GM12878 (cell line): Measurements from ENCODE around the gene LHX2. TPM values are rescaled to one million over a fixed set of nuclear protein-coding genes. Genes with fewer than 3 reads are reported as not detected.

Experiments
- ATAC-seq: fragments of 200-7000 bp; cut with Tn5 transposase; 3 replicates; pipeline ENCODE4 v1.9.1; 2020; ENCODE audit warnings: mild to moderate bottlenecking, moderate library complexity
- BruUV-seq: library from RNA; stranded (reverse); fragments of 400-500 nt; replicated peaks from 2 replicates; lab custom pipeline; 2021; lab: Mats Ljungman, UMichigan
- CTCF ChIA-PET: fragments of 300-600 bp; sonication (Branson Sonifier 250); formaldehyde crosslinking; extraction: SDS; loops from one replicate; lab custom pipeline; 2021; ENCODE audit warnings: inconsistent platforms; lab: Yijun Ruan, JAX
- POLR2A ChIA-PET: fragments of 350-600 bp; formaldehyde crosslinking; extraction: SDS; loops from one replicate; lab custom pipeline; 2021; ENCODE audit warnings: inconsistent platforms; lab: Charles Lee
- RAD21 ChIA-PET: fragments of 300-600 bp; sonication (Branson Sonifier 250); formaldehyde crosslinking; loops from one replicate; lab custom pipeline; 2023; ENCODE audit warnings: antibody characterized with exemption; ENCODE audit not compliant: unreplicated experiment; lab: Charles Lee
- SMC1A ChIA-PET: fragments of 300-600 bp; sonication (Branson Sonifier 250); formaldehyde crosslinking; loops from one replicate; lab custom pipeline; 2023; ENCODE audit not compliant: unreplicated experiment, uncharacterized antibody; lab: Charles Lee
- DNase-seq: peaks from one replicate; pipeline ENCODE4 v3.0.0-alpha.2; 2011; ENCODE audit warnings: low read depth, low spot score
- FAIRE-seq: peaks from 3 replicates; lab custom pipeline; 2011; peaks lifted over from hg19 to GRCh38; lab: Jason Lieb, UNC
- H2AFZ ChIP-seq: 2 replicates; pipeline ENCODE4 v1.6.0; 2011; ENCODE audit warnings: low read depth, low read length, control low read depth; ENCODE audit not compliant: control insufficient read depth
- H3K27ac ChIP-seq: 2 replicates; pipeline ENCODE4 v1.5.1; 2011; ENCODE audit warnings: control low read depth; ENCODE audit not compliant: control insufficient read depth, insufficient read depth
- H3K27me3 ChIP-seq, 2 experiments: replicated peaks in 1 of 2; 2 replicates each; pipeline versions ENCODE4 v1.6.0 to v1.6.1; 2011; ENCODE audit warnings: low read length in 1 of 2; ENCODE audit not compliant: control insufficient read depth in 2 of 2, insufficient read depth in 2 of 2
- H3K36me3 ChIP-seq, 2 experiments: 2 replicates each; pipeline ENCODE4 v1.5.1; 2011; ENCODE audit warnings: low read length in 1 of 2; ENCODE audit not compliant: control insufficient read depth in 2 of 2, insufficient read depth in 2 of 2
- H3K4me1 ChIP-seq: 2 replicates; pipeline ENCODE4 v1.6.1; 2011; ENCODE audit warnings: mild to moderate bottlenecking, low read length, moderate library complexity, mixed read lengths; ENCODE audit not compliant: control insufficient read depth, insufficient read depth
- H3K4me2 ChIP-seq: 2 replicates; pipeline ENCODE4 v1.6.0; 2011; ENCODE audit warnings: control low read depth; ENCODE audit not compliant: control insufficient read depth, insufficient read depth
- H3K4me3 ChIP-seq: fragments of 200-600 bp; sonication (generic); 2 replicates; pipeline ENCODE4 v1.5.1; 2016
- H3K79me2 ChIP-seq: 2 replicates; pipeline ENCODE4 v1.6.0; 2011; ENCODE audit warnings: low read length; ENCODE audit not compliant: control insufficient read depth, insufficient read depth
- H3K9ac ChIP-seq: 2 replicates; pipeline ENCODE4 v1.8.0; 2011; ENCODE audit warnings: low read length, control low read depth, mixed read lengths; ENCODE audit not compliant: control insufficient read depth, insufficient read depth
- H3K9me3 ChIP-seq: replicated peaks from 3 replicates; pipeline ENCODE4 v1.5.1; 2011; ENCODE audit warnings: mild to moderate bottlenecking, low read length; ENCODE audit not compliant: control insufficient read depth, insufficient read depth
- H4K20me1 ChIP-seq: 2 replicates; pipeline ENCODE4 v1.6.0; 2011; ENCODE audit not compliant: control insufficient read depth, insufficient read depth
- BHLHE40 ChIP-seq, 2 experiments: fragments of 450-650 bp in 1 of 2; IDR thresholded peaks; 2 replicates each; pipeline ENCODE4 v1.6.1; 2011 to 2017; ENCODE audit warnings: low read depth in 2 of 2, borderline replicate concordance in 1 of 2, improper control_type of control experiment in 1 of 2, low read length in 1 of 2, mild to moderate bottlenecking in 1 of 2
- CBX3 ChIP-seq: fragments of 200-600 bp; sonication (generic); IDR thresholded peaks from 2 replicates; pipeline ENCODE4 v1.6.1; 2016; ENCODE audit warnings: low read depth, borderline replicate concordance
- EP300 ChIP-seq, 2 experiments: fragments of 150-350 bp in 1 of 2; IDR thresholded peaks; 2 replicates each; pipeline ENCODE4 v1.6.1; 2011 to 2012; ENCODE audit warnings: low read depth in 2 of 2, low read length in 2 of 2, borderline replicate concordance in 1 of 2, improper control_type of control experiment in 1 of 2, inconsistent platforms in 1 of 2; ENCODE audit not compliant: control insufficient read depth in 1 of 2
- GABPA ChIP-seq: IDR thresholded peaks from 2 replicates; pipeline ENCODE4 v1.6.1; 2014; ENCODE audit warnings: antibody characterized with exemption, low read depth, mild to moderate bottlenecking, inconsistent platforms
- HDAC2 ChIP-seq: fragments of 200-600 bp; sonication (generic); IDR thresholded peaks from 2 replicates; pipeline ENCODE4 v1.6.1; 2017
- KDM1A ChIP-seq: fragments of 200-600 bp; sonication (generic); IDR thresholded peaks from 2 replicates; pipeline ENCODE4 v1.6.1; 2016; ENCODE audit warnings: borderline replicate concordance
- MXI1 ChIP-seq: fragments of 150-350 bp; IDR thresholded peaks from 2 replicates; pipeline ENCODE4 v1.6.1; 2011; ENCODE audit warnings: low read depth, mild to moderate bottlenecking, inconsistent platforms, low read length, improper control_type of control experiment
- NR2C1 ChIP-seq: fragments of 450-650 bp; IDR thresholded peaks from 2 replicates; pipeline ENCODE4 v1.6.1; 2017; ENCODE audit warnings: antibody characterized with exemption, mild to moderate bottlenecking, moderate library complexity
- NR2F1 ChIP-seq: fragments of 450-650 bp; conservative IDR thresholded peaks from 2 replicates; pipeline ENCODE4 v1.6.1; 2017; ENCODE audit warnings: mild to moderate bottlenecking
- SIX5 ChIP-seq: IDR thresholded peaks from 2 replicates; pipeline ENCODE4 v1.6.1; 2011; ENCODE audit warnings: mild to moderate bottlenecking, low read depth, low read length, moderate library complexity; ENCODE audit not compliant: severe bottlenecking
- SMAD5 ChIP-seq: IDR thresholded peaks from 2 replicates; pipeline ENCODE4 v1.6.1; 2016; ENCODE audit warnings: antibody characterized with exemption, low read depth
- SMC3 ChIP-seq: IDR thresholded peaks from 2 replicates; pipeline ENCODE4 v1.6.1; 2011; ENCODE audit warnings: low read length, improper control_type of control experiment, borderline replicate concordance
- SUZ12 ChIP-seq: fragments of 200-600 bp; sonication (generic); IDR thresholded peaks from one replicate; pipeline ENCODE4 v1.6.1; 2018; ENCODE audit warnings: antibody characterized with exemption, mild to moderate bottlenecking; ENCODE audit not compliant: unreplicated experiment
- TARDBP ChIP-seq: IDR thresholded peaks from 2 replicates; pipeline ENCODE4 v1.6.1; 2016; ENCODE audit warnings: borderline replicate concordance
- TCF12 ChIP-seq: IDR thresholded peaks from 2 replicates; pipeline ENCODE4 v1.6.1; 2011; ENCODE audit warnings: low read depth, mild to moderate bottlenecking, low read length
- TCF3 ChIP-seq: IDR thresholded peaks from 2 replicates; pipeline ENCODE4 v1.6.1; 2012; ENCODE audit warnings: low read depth, mild to moderate bottlenecking, low read length, borderline replicate concordance; ENCODE audit not compliant: insufficient read depth
- ZNF24 ChIP-seq: fragments of 450-650 bp; IDR thresholded peaks from 2 replicates; pipeline ENCODE4 v1.6.1; 2017; ENCODE audit warnings: antibody characterized with exemption, mild to moderate bottlenecking
- WGBS: methylation state at CpG from one replicate; pipeline ENCODE4 v1.1.6; 2016; ENCODE audit warnings: low lambda C conversion rate; ENCODE audit not compliant: insufficient replicate concordance, insufficient coverage; ENCODE audit errors: missing lambda C conversion rate; 5-methylcytosine and 5-hydroxymethylcytosine counted together
- in situ Hi-C: fragments of 300-500 bp; cut with MboI; formaldehyde crosslinking; loops from 9 replicates; pipeline ENCODE4 v1.14.3; 2018; ENCODE audit warnings: mixed read lengths
- intact Hi-C: fragments of 100-400 bp; cut with micrococcal nuclease; formaldehyde crosslinking; loops from one replicate; pipeline ENCODE4 v1.14.2; 2022; ENCODE audit not compliant: unreplicated experiment
- polyA plus RNA-seq, 11 experiments: library from polyadenylated mRNA; depleted of rRNA in 4 of 11; unstranded in 6 of 11; stranded (reverse) in 5 of 11; fragments of >200 nt; fragmentation: Nextera tagmentation in 4 of 11; fragmentation: Illumina TruSeq in 1 of 11; extraction: Ambion mirVana in 4 of 11; extraction: Trizol in 1 of 11; gene quantifications; 1 replicate in 1 of 11; 2 replicates in 10 of 11; pipeline versions ENCODE4 v1.2.1 to v1.2.3, GENCODE V29; 2011 to 2016; ENCODE audit warnings: inconsistent platforms in 2 of 11, missing spikeins in 2 of 11, low read depth in 1 of 11
- total RNA-seq, 4 experiments: library from RNA; depleted of rRNA in 3 of 4; stranded (reverse); fragments of >200 nt in 3 of 4; fragmentation: Illumina TruSeq in 1 of 4; extraction: Trizol in 1 of 4; gene quantifications; 2 replicates each; pipeline versions ENCODE4 v1.2.1 to v1.2.3, GENCODE V29; 2013 to 2021
- TF ChIP-seq, protein P1 (sequence below): IDR thresholded peaks from 2 replicates; pipeline ENCODE4 v1.6.1; 2012; ENCODE audit warnings: low read depth, low read length, improper control_type of control experiment

The LHX2 gene
- total and polyA plus RNA-seq, 10 of the 15 experiments (the other 5 are each of a cell fraction or from before 2014, with no cell fraction given) = 0.82 to 69.8 (median 5.3) TPM

DNA sequence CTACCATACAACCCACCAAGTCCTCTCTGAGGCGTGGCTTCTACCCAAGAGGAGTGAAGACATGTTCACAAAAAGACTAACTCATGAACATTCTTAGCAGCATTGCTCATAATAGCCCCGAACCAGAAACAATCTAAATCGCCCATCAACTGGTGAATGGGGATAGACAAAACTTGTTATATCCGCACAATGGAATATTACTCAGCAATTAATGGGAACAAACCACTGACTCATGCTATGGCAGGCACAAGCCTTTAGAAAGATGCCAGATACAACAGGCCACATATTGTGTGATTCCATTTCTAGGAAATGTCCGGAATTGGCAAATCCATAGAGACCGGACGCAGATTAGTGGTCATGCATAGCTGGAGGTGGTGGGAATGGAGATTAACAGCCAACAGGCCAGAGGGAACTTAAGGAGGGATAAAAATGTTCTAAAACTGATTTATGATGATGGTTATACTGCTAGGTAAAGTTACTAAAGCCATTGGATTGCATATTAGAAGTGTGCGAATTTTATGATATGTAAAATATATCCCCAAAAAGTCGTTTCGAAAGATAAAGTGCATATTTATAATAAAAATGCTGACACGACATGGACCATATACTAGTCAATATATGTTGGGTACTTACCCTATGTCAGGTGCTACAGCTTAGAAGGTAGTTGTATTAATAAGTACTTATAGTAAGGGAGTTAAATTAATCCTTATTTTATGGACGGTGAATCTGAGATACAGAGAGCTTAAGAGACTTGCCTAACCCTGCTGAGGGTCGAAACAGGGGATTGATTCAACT, 55.4 kb downstream of the LHX2 start:
- ChIA-PET POLR2A (no interaction called here), CTCF (no interaction called here), SMC1A (interaction anchor here (0.6 to 1.0 kb wide), 2 partner anchors 12 to 119 kb away, joined by 3 to 4 read pairs; no protein-coding TSS in a partner anchor), RAD21 (no interaction called here)
- Histone ChIP-seq H3K4me3 (no peak overlapping the region), H2AFZ (no peak overlapping the region), H3K4me2 (no peak overlapping the region), H3K36me3 (no peaks in the 10 kb centered on the region), H3K4me1 (no peaks in the 10 kb centered on the region), H4K20me1 (no peaks in the 10 kb centered on the region), H3K9ac (no peak overlapping the region), H3K9me3 (no peaks in the 10 kb centered on the region; the same call in 2 of the 3 replicates), H3K79me2 (no peaks in the 10 kb centered on the region), H3K27ac (no peak overlapping the region), H3K27me3 (peaks cover 0 to 3% of the 10 kb centered on the region in 2 experiments; a peak in 1 of 4 replicates)
- FAIRE-seq (no peak), DNase-seq (no peak), ATAC-seq (no peak)
- TF ChIP-seq SUZ12 (no peak), NR2F1 (no peak)
- 62% methylated on average over 13 of the region's 13 CpGs for WGBS
- no TSS peak for BruUV-seq
- in situ Hi-C loops = no loop called here
- intact Hi-C loops = no loop called here

DNA sequence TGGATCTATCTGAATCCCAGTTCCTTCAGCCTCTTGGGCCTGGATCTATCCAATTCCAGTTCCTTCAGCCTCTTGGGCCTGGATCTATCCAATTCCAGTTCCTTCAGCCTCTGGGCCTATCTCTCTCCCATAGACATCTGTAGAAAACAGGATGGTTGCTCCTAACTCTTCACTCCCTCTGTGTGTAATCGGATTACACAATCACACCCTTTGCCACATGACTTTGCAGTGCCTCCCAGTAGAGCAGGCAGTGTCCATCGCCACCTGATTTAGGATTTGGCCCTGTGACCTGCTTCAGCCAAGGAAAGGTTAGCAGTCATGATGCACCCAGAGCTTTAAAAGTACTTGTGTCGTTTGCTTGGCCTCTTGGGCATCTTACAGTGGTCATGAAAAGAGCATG, 56.7 kb downstream of the LHX2 start:
- Histone ChIP-seq H4K20me1 (no peaks in the 10 kb centered on the region), H3K27me3 (peaks cover 0 to 3% of the 10 kb centered on the region in 2 experiments; a peak in 2 of 4 replicates), H3K4me1 (no peaks in the 10 kb centered on the region), H3K9me3 (no peaks in the 10 kb centered on the region; the same call in 2 of the 3 replicates), H3K9ac (no peak overlapping the region), H3K4me2 (no peak overlapping the region), H3K36me3 (no peaks in the 10 kb centered on the region), H3K27ac (no peak overlapping the region), H2AFZ (no peak overlapping the region), H3K4me3 (no peak overlapping the region), H3K79me2 (no peaks in the 10 kb centered on the region)
- ChIA-PET SMC1A (interaction anchor here (1.1 kb wide), 1 partner anchor 11 kb away, joined by 3 read pairs; no protein-coding TSS in a partner anchor), POLR2A (no interaction called here), CTCF (no interaction called here), RAD21 (no interaction called here)
- BruUV-seq = no TSS peak
- no peak for DNase-seq
- intact Hi-C loops (no loop called here), in situ Hi-C loops (no loop called here)
- WGBS = 65% methylated on average over 3 of the region's 3 CpGs
- no peak for FAIRE-seq
- ATAC-seq = no peak
- TF ChIP-seq HDAC2 (no peak), TARDBP (no peak), CBX3 (no peak), EP300 (IDR thresholded peaks at IDR 0.05; ENCODE audit: borderline replicate concordance in 1 of 2, control insufficient read depth in 1 of 2, low read depth in 2 of 2, low read length in 2 of 2) (no peak), SMAD5 (no peak), GABPA (no peak), NR2C1 (no peak), BHLHE40 (IDR thresholded peaks at IDR 0.05; ENCODE audit: borderline replicate concordance in 1 of 2, low read depth in 2 of 2, low read length in 1 of 2) (no peak), MXI1 (no peak), SIX5 (no peak), KDM1A (no peak), TCF12 (no peak), ZNF24 (no peak), TCF3 (no peak), SMC3 (no peak)
- TF ChIP-seq, protein P1, sequence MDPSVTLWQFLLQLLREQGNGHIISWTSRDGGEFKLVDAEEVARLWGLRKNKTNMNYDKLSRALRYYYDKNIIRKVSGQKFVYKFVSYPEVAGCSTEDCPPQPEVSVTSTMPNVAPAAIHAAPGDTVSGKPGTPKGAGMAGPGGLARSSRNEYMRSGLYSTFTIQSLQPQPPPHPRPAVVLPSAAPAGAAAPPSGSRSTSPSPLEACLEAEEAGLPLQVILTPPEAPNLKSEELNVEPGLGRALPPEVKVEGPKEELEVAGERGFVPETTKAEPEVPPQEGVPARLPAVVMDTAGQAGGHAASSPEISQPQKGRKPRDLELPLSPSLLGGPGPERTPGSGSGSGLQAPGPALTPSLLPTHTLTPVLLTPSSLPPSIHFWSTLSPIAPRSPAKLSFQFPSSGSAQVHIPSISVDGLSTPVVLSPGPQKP = no peak
